Tibial nerve (tissue), 4 donors: Measurements from ENCODE around the gene PIK3R1. TPM values are rescaled to one million over a fixed set of nuclear protein-coding genes. Genes with fewer than 3 reads are reported as not detected.
"Not testable (repeated sequence)": the region's sequence is repeated elsewhere in the genome, so short reads cannot be mapped to it uniquely, and the experiment has no call there.

Source experiments
- DNase-seq, 2 donors: peaks; one replicate each; pipeline ENCODE4 v3.0.0-alpha.2; 2019; ENCODE audit warnings: low spot score in 2 of 2
- H3K27ac ChIP-seq, 4 donors: fragments of 200-600 bp; sonication (generic) in 3 of 4; one replicate each; pipeline ENCODE4 v1.5.1; 2017 to 2019; ENCODE audit warnings: mild to moderate bottlenecking in 1 of 4
- H3K27me3 ChIP-seq, 2 donors: fragments of 200-600 bp; sonication (generic) in 1 of 2; one replicate each; pipeline versions ENCODE4 v1.5.1 to v1.6.0; 2017 to 2019
- H3K36me3 ChIP-seq, 3 donors: fragments of 200-600 bp; sonication (generic); one replicate each; pipeline ENCODE4 v1.5.1; 2018 to 2019
- H3K4me1 ChIP-seq, 4 donors: fragments of 200-600 bp; sonication (generic) in 3 of 4; one replicate each; pipeline ENCODE4 v1.5.1; 2017 to 2019
- H3K4me3 ChIP-seq, 4 donors: fragments of 200-600 bp; sonication (generic) in 3 of 4; one replicate each; pipeline ENCODE4 v1.5.1; 2017 to 2019; ENCODE audit warnings: mild to moderate bottlenecking in 1 of 4, moderate library complexity in 1 of 4
- H3K9me3 ChIP-seq, 4 donors: fragments of 200-600 bp; sonication (generic) in 3 of 4; one replicate each; pipeline ENCODE4 v1.5.1; 2017 to 2019
- CTCF ChIP-seq, 5 experiments: fragments of 200-600 bp in 3 of 5; fragments of 450-650 bp in 2 of 5; sonication (generic) in 3 of 5; IDR thresholded peaks; one replicate each; pipeline ENCODE4 v1.5.1; 2016 to 2019; ENCODE audit warnings: antibody characterized with exemption in 5 of 5, mild to moderate bottlenecking in 3 of 5, moderate library complexity in 2 of 5
- EP300 ChIP-seq, 2 donors: sonication (generic); formaldehyde crosslinking; IDR thresholded peaks; one replicate each; pipeline ENCODE4 v1.6.1; 2017; ENCODE audit warnings: antibody characterized with exemption in 2 of 2, mild to moderate bottlenecking in 1 of 2
- POLR2A ChIP-seq, 2 donors: fragments of 450-650 bp; IDR thresholded peaks; one replicate each; pipeline ENCODE4 v1.6.1; 2017; ENCODE audit warnings: antibody characterized with exemption in 2 of 2, mild to moderate bottlenecking in 2 of 2, moderate library complexity in 2 of 2
- WGBS, 2 donors: methylation state at CpG; one replicate each; pipeline ENCODE4 v1.1.5; 2018; 5-methylcytosine and 5-hydroxymethylcytosine counted together
- total RNA-seq, 4 donors: library from RNA; depleted of rRNA; stranded (reverse); fragments of >200 nt; gene quantifications; one replicate each; pipeline ENCODE4 v1.1.0, GENCODE V29; 2016

PIK3R1 gene
- total RNA-seq, 4 donors from 2014 or later: 166 to 621 (median 433) TPM

- TF ChIP-seq EP300 (IDR thresholded peaks at IDR 0.05) (no peak), CTCF (IDR thresholded peaks at IDR 0.05) (no peak), POLR2A (IDR thresholded peaks at IDR 0.05) (no peak)
- 91 to 94% methylated on average over 4 of the region's 4 CpGs for WGBS, 2 donors
Observed at GRCh38 chr5:68200288-68200687, 15.3 kb upstream of the PIK3R1 start.

GRCh38 chr5:68210654-68211053, 4.9 kb upstream of the PIK3R1 start:
- not testable (repeated sequence) for H3K27me3 ChIP-seq, H3K9me3 ChIP-seq, DNase-seq, H3K36me3 ChIP-seq, H3K4me3 ChIP-seq, H3K4me1 ChIP-seq, H3K27ac ChIP-seq
- WGBS, 2 donors: 98 to 99% methylated on average over 4 of the region's 4 CpGs

More at GRCh38 chr5:68200288-68200687, 15.3 kb upstream of the PIK3R1 start:
- H3K27me3 ChIP-seq: no peaks in the 10 kb centered on the region
- no peaks in the 10 kb centered on the region for H3K36me3 ChIP-seq
- no peaks in the 10 kb centered on the region for H3K9me3 ChIP-seq
- no peak overlapping the region for H3K27ac ChIP-seq
- H3K4me3 ChIP-seq: no peak overlapping the region
- H3K4me1 ChIP-seq: no peaks in the 10 kb centered on the region
- DNase-seq: no peak

GRCh38 chr5:68214482-68215207, 911 bp upstream of the PIK3R1 start:
- H3K4me1 ChIP-seq: peaks cover 0 to 9% (median 3%) of the 10 kb centered on the region in 4 donors
- no peaks in the 10 kb centered on the region for H3K36me3 ChIP-seq
- no peaks in the 10 kb centered on the region for H3K27me3 ChIP-seq
- 3 to 5% methylated on average over 29 to 31 of the region's 37 CpGs for WGBS, 2 donors
- H3K4me3 ChIP-seq: peak overlapping the region; percentile 76 to 97 (median 84)
- H3K9me3 ChIP-seq: peaks cover 0 to 7% (median 1%) of the 10 kb centered on the region in 4 donors
- H3K27ac ChIP-seq: peak overlapping the region; percentile 91 to 98 (median 96)
- TF ChIP-seq EP300 (IDR thresholded peaks at IDR 0.05) (no peak), POLR2A (IDR thresholded peaks at IDR 0.05) (no peak), CTCF (IDR thresholded peaks at IDR 0.05) (no peak)
- no peak for DNase-seq

- peak overlapping the region; percentile 91 to 98 (median 96) for H3K27ac ChIP-seq
- peaks cover 0 to 21% (median 6%) of the 10 kb centered on the region in 4 donors for H3K4me1 ChIP-seq
- no peaks in the 10 kb centered on the region for H3K27me3 ChIP-seq
- TF ChIP-seq EP300 (IDR thresholded peaks at IDR 0.05): peak in 1 of 2 donors; percentile 10
- no peak for TF ChIP-seq POLR2A (IDR thresholded peaks at IDR 0.05)
- H3K9me3 ChIP-seq: peaks cover 0 to 1% (median 0%) of the 10 kb centered on the region in 4 donors
- peak overlapping the region; percentile 77 to 97 (median 94) for H3K4me3 ChIP-seq
- 2% methylated on average over 18 to 35 of the region's 38 CpGs for WGBS, 2 donors
- peaks cover 0 to 10% (median 0%) of the 10 kb centered on the region in 3 donors for H3K36me3 ChIP-seq
- DNase-seq: peak in 1 of 2 donors; percentile 30
Observed at GRCh38 chr5:68215898-68216244, 315 bp downstream of the PIK3R1 start.

GRCh38 chr5:68216245-68217046, 890 bp downstream of the PIK3R1 start:
- no peak for DNase-seq
- Histone ChIP-seq H3K4me1 (peaks cover 0 to 23% (median 6%) of the 10 kb centered on the region in 4 donors), H3K36me3 (peaks cover 0 to 12% (median 0%) of the 10 kb centered on the region in 3 donors), H3K4me3 (peak overlapping the region; percentile 77 to 97 (median 94)), H3K27me3 (no peaks in the 10 kb centered on the region), H3K9me3 (no peaks in the 10 kb centered on the region), H3K27ac (peak overlapping the region; percentile 91 to 98 (median 96))
- peak in 1 of 5 experiments; percentile 15 for TF ChIP-seq CTCF (IDR thresholded peaks at IDR 0.05)
- TF ChIP-seq EP300 (IDR thresholded peaks at IDR 0.05): peak in 1 of 2 donors; percentile 70
- TF ChIP-seq POLR2A (IDR thresholded peaks at IDR 0.05): peak in 1 of 2 donors; percentile 41
- WGBS, 2 donors: 0 to 1% methylated on average over 34 to 44 of the region's 49 CpGs

GRCh38 chr5:68217047-68217355, 1.4 kb downstream of the PIK3R1 start:
- no peak for DNase-seq
- Histone ChIP-seq H3K27me3 (no peaks in the 10 kb centered on the region), H3K4me1 (peaks cover 0 to 28% (median 6%) of the 10 kb centered on the region in 4 donors), H3K27ac (peak overlapping the region; percentile 91 to 98 (median 96)), H3K4me3 (peak overlapping the region; percentile 77 to 97 (median 94)), H3K9me3 (no peaks in the 10 kb centered on the region), H3K36me3 (peaks cover 0 to 12% (median 0%) of the 10 kb centered on the region in 3 donors)
- 0 to 2% methylated on average over 3 of the region's 3 CpGs for WGBS, 2 donors
- TF ChIP-seq CTCF (IDR thresholded peaks at IDR 0.05) (no peak), POLR2A (IDR thresholded peaks at IDR 0.05) (no peak), EP300 (IDR thresholded peaks at IDR 0.05) (peak in 1 of 2 donors; percentile 4)
